ENCODE measurements around the gene DBF4B.

The DBF4B gene

GRCh38 chr17:44793885-44794842, 85.7 kb downstream of the DBF4B start:
- Histone ChIP-seq H4K20me1 (ENCODE audit: insufficient read depth, low read length) (no peaks in the 10 kb centered on the region), H3K9me2 (ENCODE audit: low read depth, low read length) (no peaks in the 10 kb centered on the region), H3K9ac (ENCODE audit: low read length) (no peak overlapping the region), H3K4me2 (ENCODE audit: low read length) (no peak overlapping the region), H2AFZ (ENCODE audit: low read length) (no peak overlapping the region), H3K79me2 (ENCODE audit: insufficient read depth, low read length) (no peaks in the 10 kb centered on the region), H3K27me3 (ENCODE audit: insufficient read depth, low read length) (0 out of 2 replicates have a peak, but pooled peaks cover 4% of the 10 kb centered on the region), H3F3A (ENCODE audit: insufficient read depth, low read length) (no peaks in the 10 kb centered on the region), H3K9me3 (ENCODE audit: low read length) (no peaks in the 10 kb centered on the region), H3K27ac (ENCODE audit: low read depth, low read length, poor library complexity, severe bottlenecking) (no peak overlapping the region), H3K4me3 (ENCODE audit: low read depth, low read length, poor library complexity, severe bottlenecking) (no peak overlapping the region), H3K36me3 (ENCODE audit: insufficient read depth, low read length) (no peaks in the 10 kb centered on the region; the same call in 1 of the 2 replicates), H3K4me1 (ENCODE audit: insufficient read depth, low read length, severe bottlenecking) (no peaks in the 10 kb centered on the region)
- TF ChIP-seq EZH2 (IDR thresholded peaks at IDR 0.05; ENCODE audit: borderline replicate concordance, low read length) (no peak), CTCF (IDR thresholded peaks at IDR 0.05; ENCODE audit: low read length) (no peak)

GRCh38 chr17:44794851-44795413, 86.5 kb downstream of the DBF4B start:
- H2AFZ ChIP-seq (ENCODE audit: low read length): no peak overlapping the region
- TF ChIP-seq EZH2 (IDR thresholded peaks at IDR 0.05; ENCODE audit: borderline replicate concordance, low read length): no peak
- no peak for TF ChIP-seq CTCF (IDR thresholded peaks at IDR 0.05; ENCODE audit: low read length)
- H3K4me2 ChIP-seq (ENCODE audit: low read length): no peak overlapping the region
- 0 out of 2 replicates have a peak, but pooled peaks cover under 1% of the 10 kb centered on the region for H3K27me3 ChIP-seq (ENCODE audit: insufficient read depth, low read length)
- no peak overlapping the region for H3K27ac ChIP-seq (ENCODE audit: low read depth, low read length, poor library complexity, severe bottlenecking)
- H3K79me2 ChIP-seq (ENCODE audit: insufficient read depth, low read length): no peaks in the 10 kb centered on the region
- H4K20me1 ChIP-seq (ENCODE audit: insufficient read depth, low read length): no peaks in the 10 kb centered on the region
- no peak overlapping the region for H3K9ac ChIP-seq (ENCODE audit: low read length)
- no peaks in the 10 kb centered on the region for H3K9me2 ChIP-seq (ENCODE audit: low read depth, low read length)
- no peaks in the 10 kb centered on the region for H3K9me3 ChIP-seq (ENCODE audit: low read length)
- H3F3A ChIP-seq (ENCODE audit: insufficient read depth, low read length): no peaks in the 10 kb centered on the region
- H3K36me3 ChIP-seq (ENCODE audit: insufficient read depth, low read length): peaks cover 4% of the 10 kb centered on the region; the same call in 1 of the 2 replicates
- H3K4me1 ChIP-seq (ENCODE audit: insufficient read depth, low read length, severe bottlenecking): no peaks in the 10 kb centered on the region
- no peak overlapping the region for H3K4me3 ChIP-seq (ENCODE audit: low read depth, low read length, poor library complexity, severe bottlenecking)

DNA sequence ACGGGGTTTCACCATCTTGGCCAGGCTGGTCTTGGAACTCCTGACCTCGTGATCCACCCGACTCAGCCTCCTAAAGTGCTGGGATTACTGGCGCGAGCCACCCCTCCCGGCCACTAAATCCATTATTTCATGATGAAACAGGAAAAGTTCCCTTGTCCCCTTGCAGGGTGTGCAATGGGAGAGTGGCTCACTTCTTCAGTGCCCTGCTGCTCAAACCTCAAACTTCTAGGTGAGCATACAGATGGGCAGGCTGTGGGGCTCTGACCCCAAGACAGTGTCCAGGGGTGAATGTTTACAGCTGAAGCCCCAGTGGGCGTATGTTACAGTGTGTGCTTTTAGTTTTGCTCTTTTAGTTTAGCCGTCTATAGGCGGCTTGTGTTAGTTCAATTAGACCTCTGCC, 87.0 kb downstream of the DBF4B start:
- Histone ChIP-seq H2AFZ (ENCODE audit: low read length) (no peak overlapping the region), H3K9ac (ENCODE audit: low read length) (no peak overlapping the region), H3K4me2 (ENCODE audit: low read length) (no peak overlapping the region), H3K27ac (ENCODE audit: low read depth, low read length, poor library complexity, severe bottlenecking) (no peak overlapping the region), H3F3A (ENCODE audit: insufficient read depth, low read length) (no peaks in the 10 kb centered on the region), H3K79me2 (ENCODE audit: insufficient read depth, low read length) (no peaks in the 10 kb centered on the region), H3K9me2 (ENCODE audit: low read depth, low read length) (no peaks in the 10 kb centered on the region), H3K27me3 (ENCODE audit: insufficient read depth, low read length) (no peaks in the 10 kb centered on the region), H3K4me1 (ENCODE audit: insufficient read depth, low read length, severe bottlenecking) (no peaks in the 10 kb centered on the region), H3K9me3 (ENCODE audit: low read length) (no peaks in the 10 kb centered on the region), H3K4me3 (ENCODE audit: low read depth, low read length, poor library complexity, severe bottlenecking) (no peak overlapping the region), H3K36me3 (ENCODE audit: insufficient read depth, low read length) (peaks cover 6% of the 10 kb centered on the region), H4K20me1 (ENCODE audit: insufficient read depth, low read length) (no peaks in the 10 kb centered on the region)
- TF ChIP-seq EZH2 (IDR thresholded peaks at IDR 0.05; ENCODE audit: borderline replicate concordance, low read length): no peak
- no peak for TF ChIP-seq CTCF (IDR thresholded peaks at IDR 0.05; ENCODE audit: low read length)
